Progenitor cell of endocrine pancreas (in vitro differentiated cells): Measurements from ENCODE around the gene TUBA3E. TPM values are rescaled to one million over a fixed set of nuclear protein-coding genes. Genes with fewer than 3 reads are reported as not detected.
"Not testable (repeated sequence)": the region's sequence is repeated elsewhere in the genome, so short reads cannot be mapped to it uniquely, and the experiment has no call there.

ENCODE experiments used
- DNase-seq: peaks from one replicate; pipeline ENCODE4 v3.0.0; 2021; ENCODE audit warnings: low spot score; ENCODE audit not compliant: unreplicated experiment
- H3K27ac Mint-ChIP-seq: 2 replicates; pipeline ENCODE4 v1.8.0; 2021; ENCODE audit warnings: mild to moderate bottlenecking, moderate library complexity, mixed read lengths
- H3K27me3 Mint-ChIP-seq: 2 replicates; pipeline ENCODE4 v1.8.0; 2021; ENCODE audit warnings: mixed read lengths
- H3K36me3 Mint-ChIP-seq: 2 replicates; pipeline ENCODE4 v1.8.0; 2022; ENCODE audit warnings: mixed read lengths; ENCODE audit not compliant: insufficient read depth
- H3K4me1 Mint-ChIP-seq: 2 replicates; pipeline ENCODE4 v1.8.0; 2021; ENCODE audit warnings: low read depth, mixed read lengths
- H3K4me3 Mint-ChIP-seq: 2 replicates; pipeline ENCODE4 v1.8.0; 2021; ENCODE audit warnings: low read depth, mild to moderate bottlenecking, moderate library complexity, mixed read lengths
- H3K9me3 Mint-ChIP-seq: 2 replicates; pipeline ENCODE4 v1.8.0; 2021; ENCODE audit warnings: low read depth, mixed read lengths
- total RNA-seq: library from RNA; stranded (reverse); gene quantifications from 2 replicates; pipeline ENCODE4 v1.2.1, GENCODE V29; 2021
- TF ChIP-seq, protein P1 (sequence below): fragments of 200-600 bp; sonication (generic); IDR thresholded peaks from one replicate; pipeline ENCODE4 v1.5.0; 2021; ENCODE audit warnings: antibody characterized with exemption, mild to moderate bottlenecking; ENCODE audit not compliant: unreplicated experiment

Gene TUBA3E
- total RNA-seq, 1 donor from 2014 or later, result not detected

- Mint-ChIP-seq H3K27me3 (peaks cover 12% of the 10 kb centered on the region), H3K9me3 (no peaks in the 10 kb centered on the region), H3K27ac (no peak overlapping the region), H3K4me1 (no peaks in the 10 kb centered on the region), H3K36me3 (no peaks in the 10 kb centered on the region), H3K4me3 (no peak overlapping the region)
- TF ChIP-seq, protein P1, sequence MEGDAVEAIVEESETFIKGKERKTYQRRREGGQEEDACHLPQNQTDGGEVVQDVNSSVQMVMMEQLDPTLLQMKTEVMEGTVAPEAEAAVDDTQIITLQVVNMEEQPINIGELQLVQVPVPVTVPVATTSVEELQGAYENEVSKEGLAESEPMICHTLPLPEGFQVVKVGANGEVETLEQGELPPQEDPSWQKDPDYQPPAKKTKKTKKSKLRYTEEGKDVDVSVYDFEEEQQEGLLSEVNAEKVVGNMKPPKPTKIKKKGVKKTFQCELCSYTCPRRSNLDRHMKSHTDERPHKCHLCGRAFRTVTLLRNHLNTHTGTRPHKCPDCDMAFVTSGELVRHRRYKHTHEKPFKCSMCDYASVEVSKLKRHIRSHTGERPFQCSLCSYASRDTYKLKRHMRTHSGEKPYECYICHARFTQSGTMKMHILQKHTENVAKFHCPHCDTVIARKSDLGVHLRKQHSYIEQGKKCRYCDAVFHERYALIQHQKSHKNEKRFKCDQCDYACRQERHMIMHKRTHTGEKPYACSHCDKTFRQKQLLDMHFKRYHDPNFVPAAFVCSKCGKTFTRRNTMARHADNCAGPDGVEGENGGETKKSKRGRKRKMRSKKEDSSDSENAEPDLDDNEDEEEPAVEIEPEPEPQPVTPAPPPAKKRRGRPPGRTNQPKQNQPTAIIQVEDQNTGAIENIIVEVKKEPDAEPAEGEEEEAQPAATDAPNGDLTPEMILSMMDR, result no peak
- no peak for DNase-seq
These were observed 33.4 kb upstream of the TUBA3E start for GRCh38 chr2:130231656-130232055.

DNA sequence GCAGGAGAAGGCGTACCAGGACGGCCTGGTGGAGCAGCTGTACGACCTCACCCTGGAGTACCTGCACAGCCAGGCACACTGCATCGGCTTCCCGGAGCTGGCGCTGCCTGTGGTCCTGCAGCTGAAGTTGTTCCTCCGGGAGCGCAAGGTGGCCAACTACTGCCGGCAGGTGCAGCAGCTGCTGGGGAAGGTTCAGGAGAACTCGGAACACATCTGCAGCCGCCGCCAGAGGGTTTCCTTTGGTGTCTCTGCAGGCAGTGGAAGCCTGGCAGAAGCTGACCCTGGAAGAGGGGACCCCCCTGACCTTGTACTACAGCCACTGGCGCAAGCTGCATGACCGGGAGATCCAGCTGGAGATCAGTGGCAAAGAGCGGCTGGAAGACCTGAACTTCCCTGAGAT, 32.7 kb upstream of the TUBA3E start:
- peaks cover 12% of the 10 kb centered on the region for H3K27me3 Mint-ChIP-seq
- H3K4me1 Mint-ChIP-seq, H3K4me3 Mint-ChIP-seq, H3K9me3 Mint-ChIP-seq, H3K36me3 Mint-ChIP-seq, DNase-seq, H3K27ac Mint-ChIP-seq: not testable (repeated sequence)

DNA sequence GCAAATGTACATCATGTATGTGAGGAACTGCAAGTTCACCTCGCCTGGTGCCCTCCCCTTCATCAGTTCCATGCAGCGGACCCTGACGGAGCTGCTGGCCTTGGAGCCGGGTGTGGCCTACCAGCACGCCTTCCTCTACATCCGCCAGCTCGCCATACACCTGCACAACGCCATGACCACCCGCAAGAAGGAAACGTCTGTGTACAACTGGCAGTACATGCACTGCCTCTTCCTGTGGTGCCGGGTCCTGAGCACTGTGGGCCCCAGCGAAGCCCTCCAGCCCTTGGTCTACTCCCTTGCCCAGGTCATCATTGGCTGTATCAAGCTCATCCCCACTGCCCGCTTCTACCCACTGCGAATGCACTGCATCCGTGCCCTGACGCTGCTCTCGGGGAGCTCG, 32.1 kb upstream of the TUBA3E start:
- H3K4me1 Mint-ChIP-seq, H3K9me3 Mint-ChIP-seq, H3K4me3 Mint-ChIP-seq, DNase-seq, H3K36me3 Mint-ChIP-seq, H3K27ac Mint-ChIP-seq: not testable (repeated sequence)
- H3K27me3 Mint-ChIP-seq, result peaks cover 12% of the 10 kb centered on the region

DNA sequence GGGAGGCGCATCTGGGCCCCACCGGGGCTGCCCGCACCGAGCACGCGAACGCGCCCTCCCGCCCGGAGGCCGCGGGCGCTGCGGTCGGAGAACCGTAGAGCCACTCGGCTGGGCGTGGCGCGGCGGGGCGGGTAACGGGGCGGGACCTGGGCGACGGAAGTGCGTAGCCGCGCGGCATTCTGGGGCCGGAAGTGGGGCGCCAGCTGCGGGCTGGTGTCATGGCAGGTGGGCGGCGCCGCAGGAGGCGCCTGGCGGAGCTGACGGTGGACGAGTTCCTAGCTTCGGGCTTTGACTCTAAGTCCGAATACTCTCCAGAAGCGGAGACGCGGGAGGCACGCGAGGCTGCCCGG, 30.9 kb upstream of the TUBA3E start:
- H3K9me3 Mint-ChIP-seq, H3K27ac Mint-ChIP-seq, H3K4me3 Mint-ChIP-seq, DNase-seq, H3K36me3 Mint-ChIP-seq, H3K4me1 Mint-ChIP-seq: not testable (repeated sequence)
- peaks cover 12% of the 10 kb centered on the region for H3K27me3 Mint-ChIP-seq

GRCh38 chr2:130228467-130229160, 30.4 kb upstream of the TUBA3E start:
- not testable (repeated sequence) for H3K27ac Mint-ChIP-seq, H3K4me3 Mint-ChIP-seq, H3K9me3 Mint-ChIP-seq, H3K36me3 Mint-ChIP-seq, DNase-seq, H3K4me1 Mint-ChIP-seq
- peaks cover 15% of the 10 kb centered on the region for H3K27me3 Mint-ChIP-seq

GRCh38 chr2:130228005-130228404, 29.8 kb upstream of the TUBA3E start:
- H3K36me3 Mint-ChIP-seq, H3K9me3 Mint-ChIP-seq, H3K27ac Mint-ChIP-seq, DNase-seq, H3K4me1 Mint-ChIP-seq, H3K4me3 Mint-ChIP-seq: not testable (repeated sequence)
- H3K27me3 Mint-ChIP-seq, result peaks cover 15% of the 10 kb centered on the region

DNA sequence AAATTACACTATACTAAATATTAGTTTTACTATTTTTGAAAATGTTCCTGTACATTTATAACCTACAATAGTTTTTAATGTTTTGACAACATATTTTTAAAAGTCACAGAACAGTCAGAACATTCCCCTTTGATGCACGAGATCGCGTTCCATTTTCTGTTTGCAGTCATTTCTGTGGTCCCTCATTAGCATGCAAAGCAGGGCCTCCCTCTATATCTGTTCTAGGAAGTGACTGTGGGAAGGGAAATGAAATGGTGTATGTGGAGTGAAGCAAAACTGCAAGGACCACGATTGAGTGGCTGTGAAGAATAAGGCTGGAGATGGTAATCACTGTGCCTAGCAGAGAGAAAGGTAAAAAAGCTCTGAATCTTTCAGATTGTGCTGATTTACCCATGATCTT, 24.3 kb upstream of the TUBA3E start:
- not testable (repeated sequence) for DNase-seq, H3K27ac Mint-ChIP-seq, H3K9me3 Mint-ChIP-seq, H3K4me1 Mint-ChIP-seq, H3K4me3 Mint-ChIP-seq, H3K36me3 Mint-ChIP-seq
- H3K27me3 Mint-ChIP-seq, result peaks cover 18% of the 10 kb centered on the region

GRCh38 chr2:130220505-130220904, 22.3 kb upstream of the TUBA3E start:
- H3K4me3 Mint-ChIP-seq, H3K36me3 Mint-ChIP-seq: not testable (repeated sequence)
- peaks cover 19% of the 10 kb centered on the region for H3K27me3 Mint-ChIP-seq

GRCh38 chr2:130219147-130219546, 20.9 kb upstream of the TUBA3E start:
- H3K27ac Mint-ChIP-seq, H3K4me3 Mint-ChIP-seq, H3K36me3 Mint-ChIP-seq, DNase-seq, H3K9me3 Mint-ChIP-seq, H3K4me1 Mint-ChIP-seq: not testable (repeated sequence)
- H3K27me3 Mint-ChIP-seq, result peaks cover 25% of the 10 kb centered on the region

More at GRCh38 chr2:130220505-130220904, 22.3 kb upstream of the TUBA3E start:
- not testable (repeated sequence) for H3K27ac Mint-ChIP-seq, H3K9me3 Mint-ChIP-seq, H3K4me1 Mint-ChIP-seq, DNase-seq

DNA sequence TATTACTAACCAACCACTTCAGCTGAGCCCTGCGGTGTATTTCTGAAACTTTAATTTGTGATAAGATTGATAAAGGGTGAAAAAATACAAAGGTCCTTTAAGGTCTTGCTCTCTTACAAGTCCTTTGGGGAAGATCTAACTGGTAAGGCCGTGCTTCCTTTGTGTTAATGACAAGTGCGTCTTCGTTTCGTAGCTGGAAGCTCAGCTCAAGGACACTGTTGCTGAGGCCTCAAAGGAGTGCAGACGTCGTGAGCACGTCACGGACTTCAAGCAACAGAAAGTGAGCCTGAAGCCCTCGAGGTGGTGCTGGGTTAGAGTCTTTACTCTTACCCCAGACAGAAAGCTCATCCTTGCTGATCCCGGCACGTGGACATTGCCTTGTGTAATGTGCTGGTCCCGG, 8.8 kb upstream of the TUBA3E start:
- not testable (repeated sequence) for H3K4me3 Mint-ChIP-seq, H3K36me3 Mint-ChIP-seq, DNase-seq, H3K4me1 Mint-ChIP-seq, H3K27ac Mint-ChIP-seq, H3K9me3 Mint-ChIP-seq
- H3K27me3 Mint-ChIP-seq, result peaks cover 21% of the 10 kb centered on the region

DNA sequence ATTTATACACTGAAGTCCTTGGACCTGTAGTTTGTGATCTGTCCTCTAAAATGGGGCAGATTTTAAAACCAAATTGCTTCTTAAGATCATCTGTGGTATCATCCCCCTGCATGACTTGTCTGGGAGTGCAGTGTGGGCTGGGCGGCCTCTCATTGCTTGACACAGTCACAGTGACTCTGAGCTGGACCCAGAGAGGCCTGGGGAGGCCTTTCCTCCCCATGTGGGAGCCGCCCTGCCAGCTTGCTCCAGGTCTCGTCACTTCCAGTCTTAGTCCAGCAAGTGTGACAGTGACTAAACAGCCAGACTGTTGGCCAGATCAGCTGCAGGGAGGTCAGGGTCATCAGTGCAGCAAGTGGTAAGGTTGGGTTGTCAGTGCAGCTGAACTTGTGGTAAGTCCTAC, 4.9 kb upstream of the TUBA3E start:
- H3K9me3 Mint-ChIP-seq, H3K27ac Mint-ChIP-seq, H3K4me1 Mint-ChIP-seq, DNase-seq, H3K36me3 Mint-ChIP-seq, H3K27me3 Mint-ChIP-seq, H3K4me3 Mint-ChIP-seq: not testable (repeated sequence)

DNA sequence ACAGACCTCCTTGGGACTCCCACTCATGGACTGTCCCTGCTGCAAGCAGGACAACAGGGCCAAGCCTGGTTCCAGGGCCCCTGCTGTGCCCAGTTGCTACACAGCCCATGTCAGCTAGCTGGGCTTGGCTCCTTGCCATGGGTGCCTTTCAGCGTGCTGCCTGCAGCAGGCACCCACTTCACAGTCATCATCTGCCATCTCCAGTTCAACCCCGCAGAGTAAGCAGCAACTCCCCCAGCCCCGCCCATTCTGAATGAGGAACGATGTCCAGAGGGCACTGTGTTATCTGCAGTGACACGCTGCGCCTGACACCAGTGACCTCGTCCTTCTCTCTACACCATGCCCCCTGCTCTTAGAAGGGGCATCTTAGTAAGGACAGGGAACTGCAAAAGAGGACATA, 4.3 kb upstream of the TUBA3E start:
- not testable (repeated sequence) for H3K36me3 Mint-ChIP-seq, DNase-seq, H3K27me3 Mint-ChIP-seq, H3K4me3 Mint-ChIP-seq, H3K27ac Mint-ChIP-seq, H3K4me1 Mint-ChIP-seq, H3K9me3 Mint-ChIP-seq

DNA sequence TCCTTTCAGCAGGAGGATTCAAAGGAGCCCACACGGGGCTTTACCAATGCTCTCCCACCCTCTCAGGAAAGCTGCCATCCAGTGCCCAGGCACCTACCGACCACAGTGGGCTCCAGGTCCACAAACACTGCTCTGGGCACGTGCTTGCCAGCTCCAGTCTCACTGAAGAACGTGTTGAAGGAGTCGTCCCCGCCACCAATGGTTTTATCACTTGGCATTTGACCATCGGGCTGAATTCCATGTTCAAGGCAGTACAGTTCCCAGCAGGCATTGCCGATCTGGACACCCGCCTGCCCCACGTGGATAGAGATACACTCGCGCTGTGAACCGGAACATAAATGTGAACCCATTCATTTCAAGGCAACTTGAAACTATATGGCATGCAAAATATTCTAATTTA, 2.2 kb downstream of the TUBA3E start:
- H3K4me1 Mint-ChIP-seq, DNase-seq, H3K4me3 Mint-ChIP-seq, H3K9me3 Mint-ChIP-seq, H3K27me3 Mint-ChIP-seq, H3K27ac Mint-ChIP-seq, H3K36me3 Mint-ChIP-seq: not testable (repeated sequence)
